Activated CD4-positive, CD25-positive, alpha-beta regulatory T cell treated with anti-CD3 and anti-CD28 coated beads, Interleukin-2, amount 50 U/mL, for 16 hours (primary cell): Measurements from ENCODE around the gene ADAMTSL3.
"Not testable (repeated sequence)": the region's sequence is repeated elsewhere in the genome, so short reads cannot be mapped to it uniquely, and the experiment has no call there.

Experiments
- DNase-seq: peaks from one replicate; pipeline ENCODE4 v3.0.0-alpha.2; 2020; ENCODE audit warnings: low read depth, low spot score

Gene ADAMTSL3

DNA sequence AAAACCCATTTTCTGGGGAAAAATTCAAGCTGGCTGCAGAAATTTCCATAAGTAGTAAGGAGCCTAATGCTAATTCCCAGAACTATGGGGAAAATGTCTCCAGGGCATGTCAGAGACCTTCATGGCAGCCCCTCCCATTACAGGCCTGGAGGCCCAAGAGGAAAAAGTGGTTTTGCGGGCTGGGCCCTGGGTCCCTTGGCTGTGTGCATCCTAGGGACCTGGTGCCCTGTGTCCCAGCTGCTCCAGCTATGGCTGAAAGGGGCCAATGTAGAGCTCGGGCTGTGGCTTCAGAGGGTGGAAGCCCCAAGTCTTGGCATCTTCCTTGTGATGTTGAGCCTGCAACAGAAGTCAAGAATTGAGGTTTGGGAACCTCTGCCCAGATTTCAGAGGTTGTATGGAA lies 48.4 kb downstream of the ADAMTSL3 start:
- DNase-seq, result not testable (repeated sequence)

DNA sequence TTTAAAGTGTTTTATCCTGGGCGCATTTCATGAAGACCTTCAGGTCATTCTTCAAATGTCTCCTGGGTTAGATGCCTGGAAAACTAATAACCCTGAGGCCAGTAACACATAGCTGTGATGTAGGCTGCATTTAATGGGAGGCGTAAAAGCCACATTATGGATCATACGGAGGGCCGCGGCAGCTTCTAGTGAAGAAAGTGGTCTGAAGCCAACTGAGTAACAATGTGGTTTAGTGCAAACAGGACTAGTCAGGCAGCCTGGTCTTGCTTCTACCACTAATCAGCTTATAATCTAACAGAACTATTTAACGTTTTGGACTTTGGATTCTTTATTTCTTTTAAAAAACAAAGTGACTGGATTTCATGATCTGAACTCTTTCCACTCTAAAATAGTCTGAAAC lies 54.4 kb downstream of the ADAMTSL3 start:
- no peak for DNase-seq

DNA sequence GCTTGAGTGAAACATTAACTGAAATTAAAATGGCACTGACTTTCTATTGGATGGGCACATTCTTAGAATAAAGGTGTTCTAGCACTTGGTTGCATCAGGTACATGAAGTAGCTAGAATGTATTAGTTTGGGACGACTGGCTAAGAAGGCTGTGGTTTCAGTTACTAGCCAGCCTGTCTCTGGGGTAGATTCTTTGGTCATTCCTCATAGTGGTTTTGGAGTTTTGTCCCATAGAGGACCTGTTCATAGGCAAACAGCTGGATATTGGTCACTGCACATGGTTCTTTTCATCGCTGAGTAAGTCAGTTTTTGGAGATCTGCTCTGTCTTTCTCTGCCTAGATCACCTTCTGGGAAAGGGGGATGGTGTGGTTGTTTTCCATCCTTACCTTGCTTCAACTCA lies 55.3 kb downstream of the ADAMTSL3 start:
- DNase-seq, result no peak

DNA sequence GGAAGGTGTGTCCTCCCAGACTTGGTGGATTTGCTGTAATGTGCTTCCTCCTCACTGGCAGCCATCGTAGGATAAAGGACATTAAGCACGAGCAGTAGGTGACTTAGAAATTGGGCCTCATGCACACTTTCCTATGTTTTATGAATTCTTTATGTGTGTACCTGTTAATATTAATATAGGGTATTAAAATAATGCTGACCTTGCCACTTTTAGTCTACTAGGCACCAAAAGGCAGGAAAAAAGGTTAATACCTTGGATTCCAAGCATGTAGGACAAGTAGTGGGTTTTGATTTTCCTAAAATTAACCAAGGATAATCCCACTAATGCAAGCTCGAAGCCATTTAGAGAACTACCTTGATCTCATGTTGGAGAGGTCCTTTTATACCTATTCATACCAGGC lies 55.9 kb downstream of the ADAMTSL3 start:
- no peak for DNase-seq

DNA sequence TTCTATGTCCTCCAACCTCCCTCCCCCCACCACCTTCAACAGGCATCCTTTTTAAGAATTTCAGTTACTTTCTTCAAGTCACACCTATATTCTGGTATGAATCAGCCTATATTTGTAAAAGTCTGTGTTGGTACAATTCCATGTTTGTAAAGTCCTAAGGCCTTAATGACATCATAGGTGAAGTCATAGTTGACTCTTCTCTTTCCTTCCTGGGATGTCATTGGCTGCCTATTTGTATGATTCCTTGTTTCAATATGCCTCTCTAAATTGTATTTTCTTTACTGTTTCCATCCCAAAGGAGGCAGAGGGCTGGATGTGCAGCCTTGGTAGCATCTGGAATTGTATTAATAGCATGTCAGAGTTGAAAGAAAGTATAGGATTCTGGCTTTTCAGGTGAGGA lies 56.5 kb downstream of the ADAMTSL3 start:
- no peak for DNase-seq

DNA sequence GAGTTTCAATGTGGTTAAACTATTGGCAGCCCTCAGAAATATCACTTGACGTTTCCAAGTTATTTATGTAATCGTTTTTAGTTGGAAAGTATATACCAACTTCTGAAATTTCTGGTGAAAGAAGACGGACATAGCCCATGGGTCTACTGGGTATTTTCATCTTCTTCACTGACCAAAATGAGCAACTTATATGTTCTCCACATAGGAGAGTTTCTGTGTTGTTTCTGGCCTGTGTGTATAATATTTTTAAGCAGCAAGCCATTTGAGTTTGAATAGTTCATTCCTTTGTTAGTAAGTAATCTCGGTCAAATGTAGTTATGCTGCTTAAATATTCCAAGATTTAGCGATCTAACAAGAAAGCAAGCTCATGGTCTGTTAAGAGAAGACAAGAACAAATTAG lies 57.3 kb downstream of the ADAMTSL3 start:
- no peak for DNase-seq

DNA sequence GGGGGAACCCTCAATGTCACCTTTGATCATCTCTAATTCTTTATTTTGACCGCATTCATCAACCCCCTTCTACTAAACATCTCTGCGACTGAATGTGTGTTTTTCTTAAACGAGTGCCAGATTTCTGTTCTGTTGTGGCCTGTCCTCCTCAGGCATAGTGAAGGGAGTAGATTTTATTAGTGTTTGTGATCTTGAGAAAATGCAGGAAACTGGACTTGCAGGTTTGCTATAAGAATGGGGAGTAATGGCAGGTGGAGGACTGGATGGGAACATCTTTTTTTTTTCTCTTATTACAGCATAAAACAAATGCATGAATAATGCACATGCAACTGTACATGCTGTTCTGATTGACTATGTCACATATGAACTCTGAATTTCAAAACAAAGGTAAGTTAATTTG lies 59.3 kb downstream of the ADAMTSL3 start:
- no peak for DNase-seq

DNA sequence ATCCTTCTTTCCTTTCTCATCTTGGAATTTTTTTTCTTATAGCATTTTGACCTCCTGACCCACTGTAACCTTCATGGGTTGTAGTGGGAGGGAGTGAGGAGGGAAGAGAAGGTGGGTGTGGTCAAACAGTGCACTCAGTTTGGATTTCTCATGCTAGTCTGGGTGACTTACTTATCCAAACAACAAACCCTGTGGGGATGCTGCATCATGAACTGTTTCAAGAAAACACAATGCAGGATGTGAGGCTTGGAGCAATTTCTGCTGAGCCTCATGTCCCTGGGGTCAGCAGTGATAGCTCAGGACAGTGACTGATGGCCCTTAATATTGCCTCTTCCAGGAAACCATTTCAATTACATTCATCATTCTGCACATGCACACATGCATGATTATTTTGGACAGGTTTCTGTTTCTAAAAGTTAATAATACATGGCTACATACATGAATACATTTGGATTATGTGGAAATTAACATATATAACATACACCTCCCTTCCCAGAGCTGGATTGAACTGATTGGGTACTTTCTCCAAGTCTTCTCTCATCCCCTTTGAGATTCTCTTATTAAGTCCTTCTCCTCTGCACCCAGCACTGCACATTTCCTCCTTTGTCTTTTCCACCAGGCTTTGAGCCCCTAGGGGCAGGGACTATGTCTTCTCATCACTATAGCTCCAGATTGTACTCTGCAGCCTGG lies 61.2 kb downstream of the ADAMTSL3 start:
- DNase-seq, result no peak

DNA sequence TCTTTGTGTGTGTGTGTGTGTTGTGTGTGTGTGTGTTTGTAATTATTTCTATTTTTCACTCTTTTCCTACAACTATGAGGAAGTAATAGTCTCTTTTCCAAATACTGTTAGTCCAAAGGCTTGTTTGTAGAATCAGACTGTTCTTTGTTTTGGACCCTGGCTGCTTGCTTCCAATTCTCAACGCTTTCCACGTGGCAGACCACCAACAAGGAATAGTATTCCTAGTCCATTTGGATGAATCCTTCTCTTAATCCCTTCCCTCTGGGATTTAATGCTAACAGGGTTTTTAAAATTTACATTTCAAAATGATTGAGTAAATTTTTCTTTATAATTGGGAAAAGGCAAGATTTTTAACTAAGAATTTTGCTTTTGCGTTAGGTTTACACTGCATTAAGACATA lies 62.7 kb downstream of the ADAMTSL3 start:
- no peak for DNase-seq

DNA sequence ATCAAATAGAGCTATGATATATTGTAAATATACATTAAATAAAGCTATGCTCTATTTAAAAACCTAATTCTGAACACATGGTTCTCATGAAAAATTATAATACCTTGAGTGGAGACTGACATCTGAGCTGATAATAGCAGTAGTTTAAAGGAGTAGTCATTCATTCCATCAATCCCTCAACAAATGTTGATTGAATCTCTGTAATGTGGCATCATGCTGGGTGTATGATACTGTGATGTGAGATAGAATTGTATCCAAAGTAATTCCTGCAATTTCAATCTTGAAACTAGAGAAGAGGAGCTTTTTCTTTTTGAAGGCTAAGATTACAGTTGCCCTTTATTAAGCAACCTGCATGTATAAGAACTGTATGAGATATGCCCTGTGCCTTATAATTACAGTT lies 63.1 kb downstream of the ADAMTSL3 start:
- DNase-seq, result no peak

DNA sequence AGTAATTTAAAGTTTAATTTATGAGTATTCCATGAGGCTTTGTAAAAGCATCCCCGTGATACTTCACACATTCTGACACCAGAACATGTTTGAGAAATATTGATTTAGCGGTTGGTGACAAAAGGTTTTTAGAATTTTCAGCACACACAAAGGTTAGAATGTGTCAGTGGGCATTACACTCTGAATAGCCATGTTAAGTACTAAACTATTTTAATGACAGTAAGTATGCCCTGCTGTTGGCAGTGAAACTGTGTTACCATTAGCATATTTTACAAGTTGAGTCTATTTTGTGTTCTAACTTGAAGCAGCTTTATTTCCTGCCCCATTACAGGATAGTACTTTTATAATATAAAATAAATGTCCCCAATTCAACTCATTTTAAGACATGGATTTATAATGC lies 66.5 kb downstream of the ADAMTSL3 start:
- no peak for DNase-seq

DNA sequence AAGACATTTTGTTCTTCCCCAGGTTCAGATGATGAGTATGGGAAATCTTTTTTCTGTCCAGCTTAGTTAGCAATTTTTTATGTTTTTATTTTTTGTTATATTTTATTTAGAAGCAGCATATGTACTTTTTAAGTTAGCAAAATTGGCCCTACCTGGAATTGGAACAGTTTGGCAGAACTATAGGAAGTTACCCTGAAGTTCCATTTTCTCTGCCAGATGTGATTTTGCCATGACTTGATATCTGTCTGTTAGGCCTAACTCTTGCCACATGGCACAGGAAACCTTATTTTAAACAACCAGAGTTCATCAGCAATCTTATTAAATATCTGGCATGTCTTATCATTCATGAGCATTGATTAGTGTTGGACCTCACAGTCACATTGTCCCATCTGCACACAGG lies 67.1 kb downstream of the ADAMTSL3 start:
- DNase-seq, result no peak

DNA sequence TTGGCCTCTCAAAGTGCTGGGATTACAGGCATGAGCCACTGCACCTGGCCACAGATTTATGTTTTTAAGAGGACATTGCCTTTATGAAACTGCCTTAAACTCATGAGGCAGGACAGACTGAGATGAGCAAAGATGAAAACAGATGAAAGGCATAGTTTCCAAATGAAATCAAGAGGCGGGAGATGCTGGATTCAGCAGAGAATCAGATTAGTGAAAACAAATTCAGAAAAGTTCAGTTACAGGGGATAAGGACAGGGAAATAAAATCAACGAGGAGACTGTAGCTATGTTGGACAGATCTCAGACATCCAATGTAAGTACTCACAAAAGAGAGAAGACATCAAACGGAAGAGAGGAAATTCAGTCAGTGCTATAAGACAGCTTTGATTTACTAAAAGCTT lies 68.1 kb downstream of the ADAMTSL3 start:
- no peak for DNase-seq

DNA sequence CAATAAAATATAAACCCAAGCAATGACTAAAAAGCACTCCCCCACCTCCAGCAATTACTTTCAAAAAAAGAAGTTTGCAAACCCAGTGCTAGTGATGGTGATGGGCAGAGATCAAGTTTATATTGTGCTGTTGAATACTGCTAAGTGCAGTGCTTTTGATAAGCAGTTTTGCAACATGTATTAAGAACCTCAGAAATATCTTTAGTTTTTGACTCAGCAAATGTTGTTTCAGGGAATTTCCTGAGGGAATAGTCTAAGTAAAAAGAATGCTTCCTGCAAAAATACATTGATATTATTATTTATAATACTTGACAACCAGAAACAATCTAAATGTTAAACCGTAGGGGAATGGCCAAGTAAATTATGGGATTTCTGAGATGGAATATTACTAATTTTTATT lies 69.3 kb downstream of the ADAMTSL3 start:
- DNase-seq, result no peak

DNA sequence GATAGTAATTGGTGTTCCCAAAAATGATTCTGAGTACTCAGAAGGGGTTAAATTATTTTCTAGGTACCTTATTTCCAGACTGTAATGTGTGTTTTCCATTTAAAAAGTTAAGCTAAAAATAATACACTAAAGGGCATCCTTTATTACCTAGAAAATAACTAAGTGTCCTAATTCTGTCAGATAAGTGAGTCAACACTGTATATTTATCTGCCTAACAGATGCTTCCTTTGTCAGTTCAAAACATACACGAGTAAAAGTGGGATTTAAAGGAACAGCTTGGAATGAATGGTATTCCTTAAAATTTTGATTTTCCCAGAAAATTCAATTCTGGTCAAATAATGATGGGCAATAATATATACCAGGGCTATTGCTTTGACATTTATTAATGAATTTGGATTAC lies 78.3 kb downstream of the ADAMTSL3 start:
- no peak for DNase-seq

DNA sequence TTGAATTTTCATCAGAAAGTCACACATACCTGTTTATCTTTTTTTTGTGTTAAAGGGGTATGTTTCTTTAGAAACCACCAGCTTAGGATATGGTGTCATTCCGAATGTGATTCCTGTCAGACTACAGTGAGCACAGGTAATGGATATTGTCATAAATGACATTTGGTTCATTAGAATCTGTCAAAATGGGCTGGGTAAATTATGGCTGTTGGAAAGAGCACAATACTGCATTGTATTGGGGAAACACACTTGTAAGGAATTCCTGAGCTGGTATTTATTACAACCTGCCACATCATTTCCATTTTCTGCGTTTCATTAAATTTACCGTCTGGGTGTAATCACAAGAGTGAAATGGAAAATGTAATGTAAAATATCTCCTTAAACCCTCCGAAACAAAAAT lies 78.8 kb downstream of the ADAMTSL3 start:
- no peak for DNase-seq

DNA sequence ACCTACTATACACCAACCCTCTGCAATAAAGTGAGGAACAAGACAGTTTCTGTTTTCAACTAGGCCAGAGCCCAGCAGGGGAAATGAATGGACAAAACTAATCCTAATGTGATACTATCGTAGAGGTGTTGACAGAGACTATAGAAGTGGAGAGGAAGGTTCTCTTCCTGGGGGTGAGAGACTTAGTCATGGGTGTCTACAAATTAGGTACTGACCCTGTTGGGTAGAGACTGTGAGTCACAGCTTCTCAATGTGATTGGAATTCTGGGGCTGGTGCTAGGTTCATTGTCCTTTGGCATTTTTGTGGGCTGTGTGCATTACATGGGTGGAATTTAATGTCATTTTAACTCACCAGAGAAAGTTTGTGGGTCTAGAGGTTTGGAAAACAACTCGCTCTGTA lies 79.3 kb downstream of the ADAMTSL3 start:
- no peak for DNase-seq

DNA sequence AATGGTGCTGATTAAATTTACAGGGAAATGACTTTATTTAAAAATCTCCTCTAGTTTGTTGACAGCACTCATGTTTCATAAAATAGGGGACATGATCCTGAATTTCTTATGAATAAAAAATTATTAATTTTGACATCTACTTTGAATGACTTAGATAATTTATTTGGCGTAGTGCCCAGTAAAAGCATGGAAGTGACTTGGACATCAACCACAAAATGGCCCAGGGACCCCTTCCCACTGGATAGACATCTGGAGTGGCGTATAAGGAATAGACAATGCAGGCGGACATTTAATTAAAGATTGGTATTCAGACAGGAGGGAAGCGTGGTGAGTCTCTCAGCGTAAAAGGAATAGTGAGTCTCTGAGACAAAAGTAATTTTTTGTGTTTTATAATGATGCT lies 79.8 kb downstream of the ADAMTSL3 start:
- DNase-seq, result no peak

DNA sequence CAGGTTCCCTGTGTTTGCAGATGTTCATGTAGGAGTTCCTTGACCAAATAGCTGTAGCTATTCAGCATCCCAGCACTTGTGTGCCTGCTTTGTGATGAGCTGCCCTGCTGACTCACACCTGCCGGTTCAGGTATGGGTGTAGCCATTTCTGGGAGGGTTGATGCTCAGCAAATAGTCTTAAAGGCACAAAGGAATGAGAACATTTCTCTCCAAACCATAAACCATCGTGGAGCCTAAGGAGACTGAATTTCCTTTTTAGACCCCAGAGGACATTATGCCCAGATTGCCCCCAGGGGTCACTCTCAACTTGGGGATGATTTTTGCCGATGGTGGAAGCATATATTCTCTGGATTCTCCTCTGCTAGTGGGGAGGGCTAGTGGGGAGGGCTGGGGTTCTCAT lies 80.6 kb downstream of the ADAMTSL3 start:
- no peak for DNase-seq

DNA sequence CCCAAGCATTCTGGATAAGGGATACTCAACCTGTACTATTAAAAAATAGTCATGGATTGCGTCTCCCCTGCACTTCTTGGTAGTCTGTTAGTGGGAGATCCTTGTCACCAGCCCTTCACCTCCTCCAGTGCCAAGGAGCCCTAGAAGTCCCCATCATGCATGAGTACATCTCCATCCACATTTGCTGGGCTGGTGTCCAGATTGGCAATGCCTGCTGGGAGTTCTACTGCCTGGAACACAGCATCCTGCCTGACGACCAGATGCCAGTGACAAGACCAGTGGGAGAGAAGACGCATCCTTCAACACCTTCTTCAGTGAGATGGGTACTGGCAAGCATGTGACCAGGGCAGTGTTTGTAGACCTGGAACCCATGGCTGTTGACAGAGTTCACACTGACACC lies 85.7 kb downstream of the ADAMTSL3 start:
- DNase-seq, result no peak

DNA sequence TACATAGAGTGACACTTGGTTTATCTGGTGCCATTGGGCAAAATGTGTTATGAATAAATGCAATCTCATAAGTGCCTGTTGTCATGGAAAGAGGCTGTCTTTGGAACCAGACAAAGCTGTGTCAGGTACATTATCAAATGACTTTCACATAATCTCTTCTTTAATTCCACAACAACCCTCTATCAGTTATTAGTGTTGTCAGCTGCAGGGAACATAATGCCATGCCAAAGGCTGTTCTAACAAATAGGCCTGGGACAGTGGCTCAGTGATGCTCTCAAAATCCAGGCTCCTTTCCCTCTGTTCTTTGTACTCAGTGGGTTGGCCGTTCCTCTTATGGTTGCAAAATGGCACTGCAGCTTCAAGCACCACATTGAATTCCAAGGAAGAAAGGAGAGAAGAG lies 91.8 kb downstream of the ADAMTSL3 start:
- DNase-seq, result no peak

DNA sequence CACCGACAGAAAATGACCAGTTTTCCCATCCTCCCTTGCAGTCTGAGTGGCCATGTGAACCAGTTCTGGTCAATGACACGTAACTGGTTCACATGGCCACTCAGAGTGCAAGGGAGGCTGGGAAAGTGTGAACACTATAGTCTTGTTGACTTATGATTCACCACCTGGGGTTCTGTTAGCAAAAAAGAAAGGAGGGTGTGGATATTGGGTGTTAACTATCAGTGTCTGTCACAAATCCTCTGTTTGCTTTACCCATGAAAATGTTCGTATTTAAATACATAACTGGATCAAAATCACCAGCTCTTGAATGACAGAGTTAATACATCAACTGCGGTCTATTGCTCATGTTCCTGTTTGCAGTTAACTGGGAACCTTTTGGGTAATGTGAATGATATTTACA lies 92.3 kb downstream of the ADAMTSL3 start:
- DNase-seq, result no peak

DNA sequence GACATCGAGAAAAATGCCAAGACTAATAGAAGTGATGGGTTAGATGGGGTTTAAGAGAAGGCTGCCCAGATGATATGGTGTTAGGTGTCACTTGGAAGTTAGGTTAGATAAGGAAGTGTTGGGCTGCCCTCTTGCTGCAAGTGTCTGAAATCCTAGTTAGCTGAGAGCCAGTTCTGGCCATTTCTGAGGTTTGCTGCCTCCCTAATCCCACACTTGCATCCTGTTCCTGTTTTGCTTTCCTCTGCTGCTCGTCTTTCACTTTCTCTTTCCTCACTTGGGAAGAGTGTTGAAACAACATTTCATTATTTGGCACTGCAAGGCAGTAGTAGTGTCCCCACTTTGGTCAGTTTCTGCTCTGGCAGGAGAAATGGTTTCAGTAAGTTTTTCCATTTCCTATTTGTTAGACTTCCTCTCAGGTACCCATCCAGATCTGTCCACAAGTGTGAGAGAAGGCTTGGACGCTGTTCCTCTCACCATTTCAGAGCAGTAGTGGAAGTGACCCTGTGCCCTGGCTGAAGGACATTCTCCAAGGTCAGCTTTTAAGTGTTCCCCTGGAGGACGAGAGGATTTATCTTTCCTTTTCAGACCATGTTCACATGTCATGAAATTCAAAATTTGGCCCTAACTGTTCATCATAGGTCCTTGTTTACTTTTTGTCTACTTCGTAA lies 93.3 kb downstream of the ADAMTSL3 start:
- no peak for DNase-seq

DNA sequence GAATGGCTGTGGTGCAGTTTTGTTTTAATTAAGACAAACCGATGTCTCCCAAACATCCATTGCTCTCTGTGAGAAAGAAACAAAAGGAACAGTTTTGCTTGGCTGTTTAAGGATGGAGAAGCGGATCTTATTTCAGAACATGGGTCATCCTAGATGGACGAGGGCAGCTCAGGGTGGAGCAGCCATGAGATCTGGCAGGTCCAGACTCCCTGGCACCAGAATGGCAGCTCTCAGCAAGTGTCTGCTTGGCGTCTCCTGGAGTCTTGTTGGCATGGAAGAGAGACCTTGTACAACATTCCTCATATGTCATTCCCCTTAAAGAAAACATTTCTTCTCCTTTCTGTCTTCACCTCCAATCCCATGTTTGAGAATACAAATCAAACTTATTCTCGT lies 93.8 kb downstream of the ADAMTSL3 start:
- DNase-seq, result no peak
